Keratinocyte (primary cell): ENCODE measurements around the gene KLHL9. TPM values are rescaled to one million over a fixed set of nuclear protein-coding genes. Genes with fewer than 3 reads are reported as not detected.

ENCODE experiments used
- DNase-seq: peaks from one replicate; pipeline ENCODE4 v3.0.0-alpha.2; 2011; ENCODE audit warnings: low read depth, missing footprints, low spot score
- FAIRE-seq: peaks from 2 replicates; lab custom pipeline; 2011; peaks lifted over from hg19 to GRCh38; lab: Jason Lieb, UNC
- H2AFZ ChIP-seq: 2 replicates; pipeline ENCODE4 v1.6.0; 2012; ENCODE audit warnings: low read length, control low read depth, inconsistent platforms; ENCODE audit not compliant: control insufficient read depth
- H3K27ac ChIP-seq: 2 replicates; pipeline ENCODE4 v1.5.1; 2011; ENCODE audit warnings: low read length; ENCODE audit not compliant: control insufficient read depth, insufficient read depth
- H3K27me3 ChIP-seq: 3 replicates; pipeline ENCODE4 v1.6.0; 2011; ENCODE audit warnings: low read length; ENCODE audit not compliant: control insufficient read depth, insufficient read depth; ENCODE audit errors: extremely low read depth
- H3K36me3 ChIP-seq, 2 experiments: 2 replicates in 1 of 2; 3 replicates in 1 of 2; pipeline ENCODE4 v1.5.1; 2011; ENCODE audit warnings: low read length in 2 of 2, mild to moderate bottlenecking in 1 of 2; ENCODE audit not compliant: control insufficient read depth in 2 of 2, insufficient read depth in 2 of 2; ENCODE audit errors: extremely low read depth in 1 of 2
- H3K4me1 ChIP-seq: 3 replicates; pipeline ENCODE4 v1.5.1; 2011; ENCODE audit warnings: low read length; ENCODE audit not compliant: control insufficient read depth, insufficient read depth; ENCODE audit errors: extremely low read depth
- H3K4me2 ChIP-seq: 3 replicates; pipeline ENCODE4 v1.6.0; 2011; ENCODE audit warnings: low read depth, low read length; ENCODE audit not compliant: control insufficient read depth, insufficient read depth; ENCODE audit errors: extremely low read depth
- H3K4me3 ChIP-seq, 3 experiments: fragments of 200-600 bp in 1 of 3; sonication (generic) in 1 of 3; 2 replicates in 2 of 3; 3 replicates in 1 of 3; pipeline ENCODE4 v1.5.1; 2011 to 2016; ENCODE audit warnings: low read length in 3 of 3, mild to moderate bottlenecking in 3 of 3, control low read depth in 2 of 3, inconsistent platforms in 1 of 3, low read depth in 1 of 3, mixed read lengths in 1 of 3, mixed run types in 1 of 3, moderate library complexity in 1 of 3; ENCODE audit not compliant: control insufficient read depth in 2 of 3, insufficient read depth in 2 of 3; ENCODE audit errors: extremely low read depth in 1 of 3
- H3K79me2 ChIP-seq: 2 replicates; pipeline ENCODE4 v1.6.0; 2012; ENCODE audit warnings: low read length; ENCODE audit not compliant: control insufficient read depth, insufficient read depth
- H3K9ac ChIP-seq: 3 replicates; pipeline ENCODE4 v1.6.0; 2011; ENCODE audit warnings: low read length; ENCODE audit not compliant: control insufficient read depth, insufficient read depth; ENCODE audit errors: extremely low read depth
- H3K9me1 ChIP-seq: 3 replicates; pipeline ENCODE4 v1.6.0; 2011; ENCODE audit warnings: low read length; ENCODE audit not compliant: control insufficient read depth, insufficient read depth; ENCODE audit errors: extremely low read depth
- H3K9me3 ChIP-seq: 2 replicates; pipeline ENCODE4 v1.5.1; 2012; ENCODE audit warnings: low read depth, low read length; ENCODE audit not compliant: control insufficient read depth
- H4K20me1 ChIP-seq: 3 replicates; pipeline ENCODE4 v1.6.0; 2011; ENCODE audit warnings: low read length; ENCODE audit not compliant: control insufficient read depth, insufficient read depth; ENCODE audit errors: extremely low read depth
- EZH2 ChIP-seq: IDR thresholded peaks from one replicate; pipeline ENCODE4 v1.6.1; 2012; ENCODE audit warnings: inconsistent platforms, mild to moderate bottlenecking, low read length, moderate library complexity
- dilution Hi-C: fragments of 300-500 bp; cut with MboI; formaldehyde crosslinking; loops from one replicate; pipeline ENCODE4 v1.7.0; 2020; ENCODE audit warnings: low sequenced_read_pairs; ENCODE audit not compliant: extremely low pct_ligation_motif_present
- polyA plus RNA-seq, 5 experiments: library from polyadenylated mRNA; depleted of rRNA in 3 of 5; stranded (reverse) in 3 of 5; stranded (forward) in 1 of 5; unstranded in 1 of 5; fragments of >200 nt; gene quantifications; 1 replicate in 1 of 5; 2 replicates in 3 of 5; 3 replicates in 1 of 5; pipeline versions ENCODE4 v1.2.1 to v1.2.3, GENCODE V29; 2011 to 2012; ENCODE audit warnings: missing spikeins in 2 of 5, low read depth in 1 of 5, low replicate concordance in 1 of 5
- TF ChIP-seq, protein P1 (sequence below), 3 experiments: IDR thresholded peaks in 1 of 3; conservative IDR thresholded peaks in 1 of 3; optimal IDR thresholded peaks in 1 of 3; 2 replicates in 2 of 3; 3 replicates in 1 of 3; pipeline versions ENCODE3 to v1.5.1; 2011; ENCODE audit warnings: low read length in 3 of 3, mild to moderate bottlenecking in 3 of 3, moderate library complexity in 2 of 3, control low read depth in 1 of 3, inconsistent platforms in 1 of 3; ENCODE audit not compliant: insufficient read depth in 2 of 3; ENCODE audit errors: extremely low read depth in 1 of 3

KLHL9 gene
- polyA plus RNA-seq, 1 donor (not counting 4 experiments of a cell fraction or from before 2014, with no cell fraction given) = 18.7 TPM

DNA sequence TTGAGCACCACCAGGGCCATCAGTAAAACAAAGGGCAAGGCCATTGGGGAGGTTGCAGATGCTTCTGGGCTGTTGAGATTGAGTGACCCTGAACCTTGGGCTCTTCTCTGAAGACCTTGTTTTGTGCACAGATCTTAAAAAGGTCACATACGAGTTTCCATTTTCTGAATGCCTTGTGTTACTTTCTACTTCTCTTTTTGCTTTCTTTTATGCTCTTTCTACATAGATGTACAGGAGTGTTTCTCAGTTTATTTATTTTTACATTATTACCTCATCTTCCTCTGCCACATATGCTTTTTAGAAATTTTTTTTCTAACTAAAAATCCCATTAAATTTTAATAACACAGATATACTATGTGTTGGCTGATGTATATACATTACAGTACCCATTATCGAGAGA lies 30.0 kb downstream of the KLHL9 start, which contains the start of gene IFNA5:
Gene IFNA5, minus strand, starts transcription at position 101 of the 400 bp plus-strand sequence. Its CDS starts 57 bp downstream, at position 44.
- TF ChIP-seq EZH2 = no peak
- TF ChIP-seq, protein P1, sequence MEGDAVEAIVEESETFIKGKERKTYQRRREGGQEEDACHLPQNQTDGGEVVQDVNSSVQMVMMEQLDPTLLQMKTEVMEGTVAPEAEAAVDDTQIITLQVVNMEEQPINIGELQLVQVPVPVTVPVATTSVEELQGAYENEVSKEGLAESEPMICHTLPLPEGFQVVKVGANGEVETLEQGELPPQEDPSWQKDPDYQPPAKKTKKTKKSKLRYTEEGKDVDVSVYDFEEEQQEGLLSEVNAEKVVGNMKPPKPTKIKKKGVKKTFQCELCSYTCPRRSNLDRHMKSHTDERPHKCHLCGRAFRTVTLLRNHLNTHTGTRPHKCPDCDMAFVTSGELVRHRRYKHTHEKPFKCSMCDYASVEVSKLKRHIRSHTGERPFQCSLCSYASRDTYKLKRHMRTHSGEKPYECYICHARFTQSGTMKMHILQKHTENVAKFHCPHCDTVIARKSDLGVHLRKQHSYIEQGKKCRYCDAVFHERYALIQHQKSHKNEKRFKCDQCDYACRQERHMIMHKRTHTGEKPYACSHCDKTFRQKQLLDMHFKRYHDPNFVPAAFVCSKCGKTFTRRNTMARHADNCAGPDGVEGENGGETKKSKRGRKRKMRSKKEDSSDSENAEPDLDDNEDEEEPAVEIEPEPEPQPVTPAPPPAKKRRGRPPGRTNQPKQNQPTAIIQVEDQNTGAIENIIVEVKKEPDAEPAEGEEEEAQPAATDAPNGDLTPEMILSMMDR (optimal IDR thresholded peaks at IDR 0.05 in 1 of 3, IDR thresholded peaks at IDR 0.05 in 1 of 3, conservative IDR thresholded peaks at IDR 0.05 in 1 of 3; ENCODE audit: extremely low read depth in 1 of 3, insufficient read depth in 2 of 3, low read length in 3 of 3) = no peak
- H3K27ac ChIP-seq = no peak within 1 kb of the TSS
- H3K79me2 ChIP-seq = no peaks in the 10 kb centered on the region
- no peaks in the 10 kb centered on the region for H3K36me3 ChIP-seq
- H2AFZ ChIP-seq = no peak within 1 kb of the TSS
- no peaks in the 10 kb centered on the region for H3K9me1 ChIP-seq
- H4K20me1 ChIP-seq = no peaks in the 10 kb centered on the region
- no peak within 1 kb of the TSS for H3K4me2 ChIP-seq
- no peaks in the 10 kb centered on the region for H3K9me3 ChIP-seq
- peaks cover 13% of the 10 kb centered on the region for H3K27me3 ChIP-seq
- H3K4me1 ChIP-seq = no peaks in the 10 kb centered on the region
- dilution Hi-C loops = no loop called here
- no peak within 1 kb of the TSS for H3K9ac ChIP-seq
- FAIRE-seq = no peak
- H3K4me3 ChIP-seq = no peak within 1 kb of the TSS
- no peak for DNase-seq

DNA sequence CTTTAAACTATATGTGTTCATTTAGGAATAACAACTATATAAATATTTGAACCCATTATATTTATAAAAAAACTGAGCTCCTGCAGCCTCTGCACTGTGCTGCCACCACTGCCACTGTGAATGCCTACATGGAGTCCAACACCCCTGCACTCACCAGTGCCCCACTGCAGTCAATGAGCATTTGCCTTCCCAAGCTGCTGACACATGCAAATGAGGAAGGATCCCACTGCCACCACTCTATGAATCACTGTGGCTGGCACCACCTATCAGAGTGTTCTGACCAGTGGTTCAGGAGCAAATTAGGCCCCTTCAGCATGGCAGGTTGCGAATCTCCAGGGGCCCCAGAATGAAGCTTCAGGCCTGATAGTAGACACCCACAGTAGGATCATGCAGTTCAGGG lies 39.2 kb downstream of the KLHL9 start:
- no peak for TF ChIP-seq EZH2
- TF ChIP-seq, protein P1 (optimal IDR thresholded peaks at IDR 0.05 in 1 of 3, IDR thresholded peaks at IDR 0.05 in 1 of 3, conservative IDR thresholded peaks at IDR 0.05 in 1 of 3; ENCODE audit: extremely low read depth in 1 of 3, insufficient read depth in 2 of 3, low read length in 3 of 3) = no peak
- no peak for FAIRE-seq
- no peaks in the 10 kb centered on the region for H4K20me1 ChIP-seq
- no peaks in the 10 kb centered on the region for H3K36me3 ChIP-seq
- H3K4me2 ChIP-seq = no peak overlapping the region
- no peaks in the 10 kb centered on the region for H3K9me3 ChIP-seq
- no peak overlapping the region for H3K9ac ChIP-seq
- no peak for DNase-seq
- H3K27ac ChIP-seq = no peak overlapping the region
- no peak overlapping the region for H2AFZ ChIP-seq
- no peaks in the 10 kb centered on the region for H3K27me3 ChIP-seq
- no peak overlapping the region for H3K4me3 ChIP-seq
- H3K4me1 ChIP-seq = peaks cover 6% of the 10 kb centered on the region
- H3K79me2 ChIP-seq = no peaks in the 10 kb centered on the region
- no peaks in the 10 kb centered on the region for H3K9me1 ChIP-seq
- dilution Hi-C loops = no loop called here
